ENCODE results near the gene SYNPO. TPM values are rescaled to one million over a fixed set of nuclear protein-coding genes. Genes with fewer than 3 reads are reported as not detected.

The SYNPO gene
- total RNA-seq, 1 donor from 2014 or later: 715 TPM

- peaks cover 99% of the 10 kb centered on the region for H3K4me1 ChIP-seq
These were observed 709 bp upstream of the SYNPO start for GRCh38 chr5:150639751-150640150.

DNA sequence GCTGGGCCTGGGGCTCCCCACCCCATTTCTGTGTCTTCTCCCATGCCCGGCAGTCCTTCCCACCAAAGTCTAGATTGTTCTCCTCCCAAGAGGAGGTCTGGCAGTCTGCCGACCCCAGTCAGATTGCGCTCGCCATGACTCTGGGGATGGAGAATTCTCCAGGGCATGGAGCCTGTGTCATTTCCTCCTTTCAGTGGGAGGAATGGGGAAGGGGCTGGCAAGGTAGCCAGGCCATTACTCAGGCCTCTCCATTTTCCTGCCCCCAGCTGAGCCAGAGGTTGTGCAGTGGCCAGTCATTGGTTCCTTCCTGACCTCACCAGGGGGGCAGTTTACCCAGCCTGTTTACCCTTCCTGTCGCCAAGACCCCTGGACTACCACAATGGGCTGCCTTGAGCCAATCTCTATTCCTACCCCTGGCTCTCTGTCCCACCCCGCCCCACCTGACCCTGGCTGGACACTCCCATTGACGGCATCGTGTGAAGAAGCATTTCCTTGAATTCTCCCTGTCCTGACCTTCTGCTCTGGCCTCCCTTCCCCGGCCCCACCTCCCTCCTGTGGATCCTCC lies 628 bp downstream of the SYNPO start:
- Histone ChIP-seq H3K4me3 (peak overlapping the region; percentile 66), H3K27me3 (ENCODE audit: low read depth) (no peaks in the 10 kb centered on the region), H3K4me1 (peaks cover 100% of the 10 kb centered on the region), H3K9me3 (replicated peaks) (no peaks in the 10 kb centered on the region), H3K36me3 (no peaks in the 10 kb centered on the region), H3K27ac (replicated peaks) (peak overlapping the region; percentile 97)
- DNase-seq: peak; percentile 60
- intact Hi-C loops (cut with micrococcal nuclease): no loop called here
- TF ChIP-seq, protein P1, sequence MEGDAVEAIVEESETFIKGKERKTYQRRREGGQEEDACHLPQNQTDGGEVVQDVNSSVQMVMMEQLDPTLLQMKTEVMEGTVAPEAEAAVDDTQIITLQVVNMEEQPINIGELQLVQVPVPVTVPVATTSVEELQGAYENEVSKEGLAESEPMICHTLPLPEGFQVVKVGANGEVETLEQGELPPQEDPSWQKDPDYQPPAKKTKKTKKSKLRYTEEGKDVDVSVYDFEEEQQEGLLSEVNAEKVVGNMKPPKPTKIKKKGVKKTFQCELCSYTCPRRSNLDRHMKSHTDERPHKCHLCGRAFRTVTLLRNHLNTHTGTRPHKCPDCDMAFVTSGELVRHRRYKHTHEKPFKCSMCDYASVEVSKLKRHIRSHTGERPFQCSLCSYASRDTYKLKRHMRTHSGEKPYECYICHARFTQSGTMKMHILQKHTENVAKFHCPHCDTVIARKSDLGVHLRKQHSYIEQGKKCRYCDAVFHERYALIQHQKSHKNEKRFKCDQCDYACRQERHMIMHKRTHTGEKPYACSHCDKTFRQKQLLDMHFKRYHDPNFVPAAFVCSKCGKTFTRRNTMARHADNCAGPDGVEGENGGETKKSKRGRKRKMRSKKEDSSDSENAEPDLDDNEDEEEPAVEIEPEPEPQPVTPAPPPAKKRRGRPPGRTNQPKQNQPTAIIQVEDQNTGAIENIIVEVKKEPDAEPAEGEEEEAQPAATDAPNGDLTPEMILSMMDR (IDR thresholded peaks at IDR 0.05; ENCODE audit: borderline replicate concordance): no peak

More at GRCh38 chr5:150639751-150640150, 709 bp upstream of the SYNPO start:
- TF ChIP-seq, protein P1 (IDR thresholded peaks at IDR 0.05; ENCODE audit: borderline replicate concordance): no peak
- Histone ChIP-seq H3K27ac (replicated peaks) (peak overlapping the region; percentile 97), H3K36me3 (no peaks in the 10 kb centered on the region), H3K9me3 (replicated peaks) (no peaks in the 10 kb centered on the region), H3K27me3 (ENCODE audit: low read depth) (no peaks in the 10 kb centered on the region), H3K4me3 (peak overlapping the region; percentile 66)
- no peak for DNase-seq
- intact Hi-C loops (cut with micrococcal nuclease): no loop called here

- DNase-seq: no peak
- TF ChIP-seq, protein P1 (IDR thresholded peaks at IDR 0.05; ENCODE audit: borderline replicate concordance): no peak
- Histone ChIP-seq H3K36me3 (no peaks in the 10 kb centered on the region), H3K27me3 (ENCODE audit: low read depth) (no peaks in the 10 kb centered on the region), H3K4me3 (peak overlapping the region; percentile 66), H3K4me1 (peaks cover 100% of the 10 kb centered on the region), H3K9me3 (replicated peaks) (no peaks in the 10 kb centered on the region), H3K27ac (replicated peaks) (peak overlapping the region; percentile 97)
- intact Hi-C loops (cut with micrococcal nuclease): no loop called here
These were observed 1.5 kb downstream of the SYNPO start for GRCh38 chr5:150641824-150642566.

GRCh38 chr5:150642567-150642927 lies 2.1 kb downstream of the SYNPO start:
- Histone ChIP-seq H3K9me3 (replicated peaks) (no peaks in the 10 kb centered on the region), H3K36me3 (no peaks in the 10 kb centered on the region), H3K27ac (replicated peaks) (peak overlapping the region; percentile 97), H3K4me3 (peak overlapping the region; percentile 66), H3K4me1 (peaks cover 100% of the 10 kb centered on the region), H3K27me3 (ENCODE audit: low read depth) (no peaks in the 10 kb centered on the region)
- intact Hi-C loops (cut with micrococcal nuclease): no loop called here
- DNase-seq: peak; percentile 73
- TF ChIP-seq, protein P1 (IDR thresholded peaks at IDR 0.05; ENCODE audit: borderline replicate concordance): no peak

DNA sequence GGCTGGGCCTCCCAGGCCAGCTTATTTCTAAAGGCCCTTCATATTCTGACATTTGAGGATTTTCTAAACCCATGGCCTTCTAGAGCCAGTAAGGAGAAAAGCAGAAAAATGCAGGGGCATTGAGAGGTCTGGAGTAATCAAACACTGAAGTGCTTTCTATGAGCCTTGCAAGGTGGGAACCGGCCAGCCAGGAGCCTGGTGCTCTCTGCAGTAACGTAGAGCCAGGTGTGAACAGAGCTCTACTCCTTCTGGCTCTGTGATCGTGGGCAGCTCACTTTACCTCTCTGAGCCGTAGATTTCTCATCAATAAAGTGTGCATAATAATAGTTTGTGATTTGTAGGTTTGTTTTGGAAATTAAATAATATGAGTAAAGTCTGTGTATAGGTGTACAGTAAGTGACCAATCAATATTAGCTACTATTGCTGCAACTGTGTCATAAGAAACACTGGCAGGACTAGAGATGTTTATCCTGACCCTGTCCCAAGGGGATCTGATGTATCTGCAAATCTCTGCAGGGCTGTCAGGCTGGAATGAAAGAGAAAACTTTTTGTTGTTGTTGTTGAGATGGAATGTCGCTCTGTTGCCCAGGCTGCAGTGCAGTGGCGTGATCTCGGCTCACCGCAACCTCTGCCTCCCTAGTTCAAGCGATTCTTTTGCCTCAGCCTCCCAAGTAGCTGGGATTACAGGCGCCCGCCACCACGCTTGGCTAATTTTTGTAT lies 2.7 kb downstream of the SYNPO start:
- intact Hi-C loops (cut with micrococcal nuclease): no loop called here
- H3K27me3 ChIP-seq (ENCODE audit: low read depth): no peaks in the 10 kb centered on the region
- peak; percentile 17 for DNase-seq
- peaks cover 2% of the 10 kb centered on the region for H3K36me3 ChIP-seq
- TF ChIP-seq, protein P1 (IDR thresholded peaks at IDR 0.05; ENCODE audit: borderline replicate concordance): no peak
- peaks cover 100% of the 10 kb centered on the region for H3K4me1 ChIP-seq
- H3K9me3 ChIP-seq (replicated peaks): no peaks in the 10 kb centered on the region
- peak overlapping the region; percentile 97 for H3K27ac ChIP-seq (replicated peaks)
- H3K4me3 ChIP-seq: peak overlapping the region; percentile 66

Data from left ventricle myocardium inferior (tissue), 1 donor.